Stimulated activated CD4-positive, alpha-beta T cell treated with anti-CD3 and anti-CD28 coated beads, TNF-alpha, amount 100 ng/mL, for 24 hours (primary cell): ENCODE measurements around the gene UBR1.
"Not testable (repeated sequence)": the region's sequence is repeated elsewhere in the genome, so short reads cannot be mapped to it uniquely, and the experiment has no call there.

Source experiments
- DNase-seq, 3 experiments: peaks; one replicate each; pipeline ENCODE4 v3.0.0-alpha.2; 2020; ENCODE audit warnings: low read depth in 3 of 3

The UBR1 gene

DNA sequence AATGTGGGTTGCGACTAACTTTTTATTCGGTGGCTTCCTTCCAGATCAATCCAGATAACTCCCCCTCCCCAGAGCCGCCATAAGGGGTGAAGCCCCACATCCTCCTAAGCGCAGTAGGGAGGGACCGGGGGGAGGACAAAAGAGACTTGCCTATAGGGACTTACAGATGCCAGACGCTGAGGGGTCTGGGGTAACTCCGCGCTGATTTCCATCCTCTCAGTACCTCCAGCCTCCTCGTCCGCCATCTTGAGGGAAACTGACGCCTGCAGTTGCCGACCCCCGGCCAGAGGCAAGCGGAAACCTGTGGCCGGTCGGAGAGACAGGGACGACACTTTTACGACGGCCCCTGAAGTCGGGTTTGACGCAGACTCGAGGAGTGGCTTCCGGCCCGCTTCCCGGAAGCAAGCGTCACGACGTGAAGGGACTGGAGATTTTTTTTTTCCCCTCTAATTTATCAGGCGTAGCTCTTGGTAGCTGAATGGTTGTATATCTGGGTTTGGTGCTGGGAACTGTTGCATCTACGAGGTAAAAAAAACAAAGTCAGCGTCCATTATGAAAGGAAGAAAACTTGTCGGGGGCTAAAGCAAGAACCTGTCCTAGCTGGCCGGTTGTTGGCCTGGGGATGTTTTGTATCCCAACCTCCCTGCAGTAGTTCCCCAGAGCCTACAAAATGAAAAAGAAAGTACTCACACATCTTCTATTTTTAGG lies at the start of gene UBR1:
Gene UBR1, minus strand, starts transcription at position 261 of the 708 bp plus-strand sequence. Its CDS starts 16 bp downstream, at position 245.
- peak; percentile 76 to 89 (median 81) for DNase-seq

GRCh38 chr15:43153269-43153668 lies 47.4 kb upstream of the UBR1 start:
- no peak for DNase-seq

GRCh38 chr15:43151688-43152087 lies 45.9 kb upstream of the UBR1 start:
- no peak for DNase-seq

- no peak for DNase-seq
Measured at GRCh38 chr15:43150191-43150929, 44.5 kb upstream of the UBR1 start.

DNA sequence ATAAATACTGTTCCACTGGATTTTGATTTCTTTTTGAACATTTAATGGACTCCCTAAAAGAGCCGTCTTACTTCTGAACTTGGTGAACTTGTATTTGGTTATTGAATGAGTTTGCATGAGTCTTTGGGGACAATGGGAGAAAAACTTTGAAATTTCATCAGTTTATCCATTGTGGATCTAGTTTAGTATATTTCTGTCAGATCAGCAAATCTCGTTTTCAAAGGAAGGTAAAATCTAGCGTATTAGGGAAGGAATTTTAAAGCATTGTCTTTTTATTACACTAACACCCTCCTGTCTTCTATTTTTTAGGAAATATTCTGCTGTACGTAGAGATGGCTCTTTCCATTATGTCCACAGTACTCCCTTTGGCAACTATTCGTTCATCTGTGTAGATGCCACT lies 40.3 kb upstream of the UBR1 start:
- DNase-seq: no peak

DNA sequence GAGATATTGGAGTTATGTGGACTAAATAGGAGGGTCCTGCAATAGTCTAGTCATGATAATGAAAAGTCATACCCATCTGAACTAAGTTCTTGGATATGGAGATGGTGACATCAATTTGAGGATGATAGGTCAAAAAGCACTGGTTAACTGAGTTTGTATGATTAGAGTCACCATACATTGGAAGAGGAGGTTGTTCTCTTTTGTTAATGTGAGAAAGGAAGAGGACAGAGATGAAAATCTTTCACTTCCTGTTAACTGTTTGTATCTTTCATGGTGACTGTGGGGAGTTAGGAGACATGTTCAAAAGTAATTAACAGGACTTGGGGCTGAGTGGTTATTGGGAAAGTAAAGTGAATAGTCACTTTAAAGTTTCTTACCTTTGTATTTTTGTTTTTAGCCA lies 38.7 kb upstream of the UBR1 start:
- no peak for DNase-seq

DNA sequence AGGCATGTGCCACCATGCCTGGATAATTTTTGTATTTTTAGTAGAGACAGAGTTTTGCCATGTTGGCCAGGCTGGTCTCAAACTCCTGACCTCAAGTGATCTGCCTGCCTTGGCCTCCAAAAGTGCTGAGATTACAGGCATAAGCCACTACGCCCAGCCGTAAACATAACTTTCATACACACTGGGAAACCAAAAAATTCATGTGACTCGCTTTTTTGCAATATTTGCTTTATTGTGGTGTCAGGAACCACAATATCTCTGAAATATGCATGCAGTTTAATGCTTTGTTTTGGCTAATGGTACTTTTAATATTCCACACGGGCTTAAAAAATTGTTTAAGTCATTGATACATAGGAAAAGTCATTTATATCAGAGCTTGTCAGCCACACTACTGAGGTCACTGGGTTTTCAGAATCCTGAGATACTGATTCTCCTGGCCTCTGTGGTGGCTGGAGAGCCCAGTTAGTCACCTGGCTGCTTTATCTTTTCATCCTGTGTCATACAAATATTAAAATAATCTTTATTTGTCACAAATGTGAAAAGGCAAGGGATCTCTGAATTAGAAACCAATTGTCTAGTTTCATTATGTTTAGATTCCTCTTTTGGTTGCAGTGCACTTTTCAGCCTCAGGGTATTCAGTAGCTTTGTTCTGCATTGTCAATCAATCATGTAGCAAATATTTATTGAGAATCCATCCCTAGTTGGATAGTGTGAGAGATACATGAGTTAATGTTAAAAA lies 37.5 kb upstream of the UBR1 start:
- no peak for DNase-seq

DNA sequence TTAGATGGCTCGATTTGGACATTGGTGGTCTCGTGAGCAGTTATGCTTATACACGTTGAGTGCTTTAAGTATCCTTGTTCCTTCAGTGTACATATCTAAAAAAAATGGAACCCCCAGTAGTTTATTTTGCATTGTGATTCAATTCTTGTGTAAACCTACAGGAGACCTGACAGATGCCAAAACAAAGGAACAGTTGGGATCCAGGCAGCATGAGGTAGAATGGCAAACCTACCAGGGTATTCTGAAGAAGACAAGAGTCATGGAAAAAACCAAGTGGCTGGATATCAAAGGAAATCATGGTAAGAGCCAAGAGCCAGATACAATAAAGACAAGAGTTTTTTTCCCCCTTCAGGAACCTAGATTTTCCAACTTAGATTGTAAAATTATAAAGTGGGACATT lies 29.5 kb upstream of the UBR1 start:
- DNase-seq: no peak

GRCh38 chr15:43134157-43134635 lies 28.4 kb upstream of the UBR1 start:
- no peak for DNase-seq

DNA sequence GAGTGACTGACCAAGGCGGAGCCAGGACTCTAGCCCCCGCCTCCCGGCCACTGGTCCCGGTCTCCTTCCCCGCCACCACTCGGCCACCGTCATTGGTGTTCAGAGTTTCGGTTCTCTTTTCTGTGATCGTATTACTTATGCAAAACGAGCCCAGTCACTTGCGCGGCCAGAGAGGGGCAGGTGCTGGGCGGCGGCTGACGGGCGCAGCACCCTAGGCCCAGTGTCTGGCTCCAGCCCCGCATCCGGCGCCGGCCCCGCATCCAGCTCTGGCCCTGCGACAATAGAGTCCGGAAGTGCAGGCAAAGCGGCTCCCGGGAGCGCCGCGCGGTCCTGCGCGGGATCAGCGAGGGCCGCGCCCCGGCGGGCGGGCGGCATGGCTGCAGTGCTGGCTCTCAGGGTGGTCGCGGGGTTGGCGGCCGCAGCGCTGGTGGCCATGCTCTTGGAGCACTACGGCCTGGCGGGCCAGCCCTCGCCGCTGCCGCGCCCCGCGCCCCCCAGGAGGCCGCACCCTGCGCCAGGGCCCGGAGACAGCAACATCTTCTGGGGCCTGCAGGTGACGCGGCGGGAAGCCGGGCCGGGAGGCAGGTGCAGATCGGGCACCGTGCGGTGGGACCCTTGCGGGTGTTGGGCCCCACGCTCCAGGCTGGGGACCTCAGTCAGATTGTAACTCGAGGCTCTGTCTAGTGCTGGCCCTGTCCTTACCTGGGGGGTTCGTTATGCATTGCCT lies 27.8 kb upstream of the UBR1 start, which contains the start of gene TMEM62:
Gene TMEM62, plus strand, starts transcription at position 157 of the 727 bp plus-strand sequence. Its CDS starts 217 bp downstream, at position 374.
- peak; percentile 16 to 58 (median 31) for DNase-seq

- no peak for DNase-seq
Measured at GRCh38 chr15:43132830-43133429, 27.1 kb upstream of the UBR1 start.

- no peak for DNase-seq
Measured at GRCh38 chr15:43128980-43129335, 23.1 kb upstream of the UBR1 start.

DNA sequence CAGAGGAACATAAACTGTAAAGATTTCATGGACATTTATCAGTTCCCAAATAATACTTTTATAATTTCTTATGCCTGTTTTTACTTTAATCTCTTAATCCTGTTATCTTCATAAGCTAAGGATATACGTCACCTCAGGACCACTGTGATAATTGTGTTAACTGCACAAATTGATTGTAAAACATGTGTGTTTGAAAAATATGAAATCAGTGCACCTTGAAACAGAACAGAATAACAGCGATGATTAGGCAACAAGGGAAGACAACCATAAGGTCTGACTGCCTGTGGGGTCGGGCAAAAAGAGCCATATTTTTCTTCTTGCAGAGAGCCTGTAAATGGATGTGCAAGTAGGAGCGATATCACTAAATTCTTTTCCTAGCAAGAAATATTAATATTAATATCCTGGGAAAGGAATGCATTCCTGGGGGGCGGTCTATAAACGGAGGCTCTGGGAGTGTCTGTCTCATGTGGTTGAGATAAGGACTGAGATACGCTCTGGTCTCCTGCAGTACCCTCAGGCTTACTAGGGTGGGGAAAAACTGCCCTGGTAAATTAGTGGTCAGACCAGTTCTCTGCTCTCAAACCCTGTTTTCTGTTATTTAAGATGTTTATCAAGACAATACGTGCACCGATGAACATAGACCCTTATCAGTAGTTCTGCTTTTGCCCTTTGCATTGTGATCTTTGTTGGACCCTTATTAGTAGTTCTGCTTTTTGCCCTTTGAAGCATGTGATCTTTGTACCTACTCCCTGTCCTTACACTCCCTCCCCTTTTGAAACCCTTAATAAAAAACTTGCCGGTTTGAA lies 22.5 kb upstream of the UBR1 start:
- DNase-seq: not testable (repeated sequence)

GRCh38 chr15:43127752-43128151 lies 21.9 kb upstream of the UBR1 start:
- DNase-seq: no peak

- no peak for DNase-seq
Measured at GRCh38 chr15:43126356-43126755, 20.5 kb upstream of the UBR1 start.

- DNase-seq: no peak
Measured at GRCh38 chr15:43125100-43125661, 19.3 kb upstream of the UBR1 start.

- no peak for DNase-seq
Measured at GRCh38 chr15:43121863-43122262, 16.0 kb upstream of the UBR1 start.

GRCh38 chr15:43118829-43119228 lies 13.0 kb upstream of the UBR1 start:
- no peak for DNase-seq

DNA sequence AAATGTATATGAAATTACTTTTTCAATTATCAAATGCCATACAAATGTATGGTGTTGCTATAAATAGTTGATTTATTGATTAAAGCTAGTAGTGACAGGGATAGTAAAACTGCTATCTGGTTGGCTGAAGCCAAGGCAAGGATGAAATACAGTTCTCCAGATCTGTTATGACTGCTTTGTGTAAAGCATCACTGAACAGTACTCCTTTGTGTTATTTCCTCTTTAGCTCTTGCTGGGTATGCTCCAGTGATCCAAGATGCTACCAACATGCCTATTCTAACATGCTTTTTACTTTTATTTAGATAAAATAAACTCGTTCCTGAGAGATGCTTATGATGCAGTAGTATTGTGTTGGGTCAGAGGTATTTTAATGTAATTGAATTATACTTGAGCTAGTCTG lies 12.4 kb upstream of the UBR1 start:
- DNase-seq: no peak

DNA sequence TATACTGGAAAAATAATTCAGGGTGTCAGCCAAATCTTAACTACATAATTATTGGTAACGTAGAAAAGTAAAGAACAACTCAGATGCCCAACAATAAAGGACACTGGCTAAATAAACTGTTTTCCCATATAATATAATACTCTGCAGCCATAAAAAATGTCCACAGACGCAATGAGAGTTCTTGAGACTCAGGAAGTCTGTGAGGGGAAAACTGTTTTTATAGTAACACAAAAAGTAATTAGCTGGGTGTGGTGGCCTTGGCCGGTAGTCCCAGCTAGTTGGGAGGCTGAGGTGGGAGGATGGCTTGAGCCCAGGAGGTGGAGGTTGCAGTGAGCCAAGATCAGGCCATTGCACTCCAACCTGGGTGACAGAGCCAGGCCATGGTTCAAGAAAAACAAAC lies 5.5 kb upstream of the UBR1 start:
- no peak for DNase-seq
